H9 (cell line): Measurements from ENCODE around the gene RHOV. TPM values are rescaled to one million over a fixed set of nuclear protein-coding genes. Genes with fewer than 3 reads are reported as not detected.
A peak's percentile ranks its signal among the peaks of the same experiment; 100 is the strongest.

Experiments
- DNase-seq: peaks from one replicate; pipeline ENCODE4 v3.0.0-alpha.2; 2017
- H2AFZ ChIP-seq: one replicate; pipeline ENCODE4 v1.6.1; 2013; ENCODE audit warnings: mild to moderate bottlenecking, low read length, control low read depth, moderate library complexity
- H2AK5ac ChIP-seq: 2 replicates; pipeline ENCODE4 v1.6.1; 2013; ENCODE audit warnings: low read length, control low read depth, mixed read lengths; ENCODE audit not compliant: insufficient read length
- H2BK120ac ChIP-seq: one replicate; pipeline ENCODE4 v1.6.1; 2013; ENCODE audit warnings: low read depth, mild to moderate bottlenecking, low read length, control low read depth, inconsistent platforms; ENCODE audit not compliant: poor library complexity, severe bottlenecking
- H2BK12ac ChIP-seq: 2 replicates; pipeline ENCODE4 v1.6.1; 2013; ENCODE audit warnings: low read length, control low read depth, mixed read lengths, low read depth; ENCODE audit not compliant: insufficient read length
- H2BK15ac ChIP-seq: 2 replicates; pipeline ENCODE4 v1.6.1; 2013; ENCODE audit warnings: low read depth, low read length, control low read depth
- H2BK20ac ChIP-seq: one replicate; pipeline ENCODE4 v1.6.1; 2013; ENCODE audit warnings: low read depth, mild to moderate bottlenecking, low read length, control low read depth, inconsistent platforms; ENCODE audit not compliant: poor library complexity, severe bottlenecking
- H2BK5ac ChIP-seq: 2 replicates; pipeline ENCODE4 v1.6.1; 2013; ENCODE audit warnings: low read length, control low read depth, mixed read lengths; ENCODE audit not compliant: insufficient read length
- H3K14ac ChIP-seq: 2 replicates; pipeline ENCODE4 v1.6.1; 2013; ENCODE audit warnings: low read length, control low read depth; ENCODE audit not compliant: insufficient read depth
- H3K18ac ChIP-seq: 2 replicates; pipeline ENCODE4 v1.6.1; 2013; ENCODE audit warnings: low read depth, mild to moderate bottlenecking, mixed read lengths, low read length, control low read depth; ENCODE audit not compliant: insufficient read length
- H3K23ac ChIP-seq: 2 replicates; pipeline ENCODE4 v1.6.1; 2013; ENCODE audit warnings: low read length, control low read depth, mixed read lengths, low read depth; ENCODE audit not compliant: insufficient read length
- H3K23me2 ChIP-seq: 2 replicates; pipeline ENCODE4 v1.6.1; 2013; ENCODE audit warnings: low read depth, mild to moderate bottlenecking, mixed read lengths, low read length, control low read depth; ENCODE audit not compliant: insufficient read length, poor library complexity, severe bottlenecking
- H3K27ac ChIP-seq: 2 replicates; pipeline ENCODE4 v1.5.1; 2013; ENCODE audit warnings: low read length, control low read depth, mixed read lengths, low read depth; ENCODE audit not compliant: insufficient read length
- H3K27me3 ChIP-seq: 2 replicates; pipeline ENCODE4 v1.6.1; 2013; ENCODE audit warnings: low read length, control low read depth, inconsistent platforms; ENCODE audit not compliant: insufficient read depth
- H3K4ac ChIP-seq: 2 replicates; pipeline ENCODE4 v1.6.1; 2013; ENCODE audit warnings: low read depth, mild to moderate bottlenecking, control low read depth, inconsistent platforms, low read length, moderate library complexity
- H3K4me1 ChIP-seq: 2 replicates; pipeline ENCODE4 v1.6.1; 2013; ENCODE audit warnings: low read length, control low read depth, inconsistent platforms; ENCODE audit not compliant: insufficient read depth
- H3K4me2 ChIP-seq: 2 replicates; pipeline ENCODE4 v1.6.1; 2013; ENCODE audit warnings: low read length, control low read depth, mixed read lengths; ENCODE audit not compliant: insufficient read length, insufficient read depth
- H3K56ac ChIP-seq: 2 replicates; pipeline ENCODE4 v1.6.1; 2013; ENCODE audit warnings: low read depth, mild to moderate bottlenecking, mixed read lengths, low read length, control low read depth; ENCODE audit not compliant: insufficient read length
- H3K79me1 ChIP-seq: 2 replicates; pipeline ENCODE4 v1.6.1; 2013; ENCODE audit warnings: low read depth, mild to moderate bottlenecking, moderate library complexity, low read length, control low read depth, inconsistent platforms; ENCODE audit not compliant: insufficient read depth, poor library complexity, severe bottlenecking
- H3K79me2 ChIP-seq: 2 replicates; pipeline ENCODE4 v1.6.1; 2013; ENCODE audit warnings: low read length, control low read depth, inconsistent platforms; ENCODE audit not compliant: insufficient read depth
- H3K9ac ChIP-seq: 2 replicates; pipeline ENCODE4 v1.6.1; 2013; ENCODE audit warnings: low read length, control low read depth, mixed read lengths; ENCODE audit not compliant: insufficient read length; ENCODE audit errors: extremely low read depth
- H3K9me3 ChIP-seq: one replicate; pipeline ENCODE4 v1.6.1; 2013; ENCODE audit warnings: low read depth, low read length, inconsistent platforms; ENCODE audit not compliant: control insufficient read depth
- H3T11ph ChIP-seq: one replicate; pipeline ENCODE4 v1.6.1; 2013; ENCODE audit warnings: mild to moderate bottlenecking, low read length, control low read depth, inconsistent platforms
- H4K20me1 ChIP-seq: one replicate; pipeline ENCODE4 v1.6.1; 2013; ENCODE audit not compliant: control insufficient read depth, insufficient read length, insufficient read depth
- H4K5ac ChIP-seq: 2 replicates; pipeline ENCODE4 v1.6.1; 2013; ENCODE audit warnings: low read depth, mild to moderate bottlenecking, mixed read lengths, low read length, control low read depth; ENCODE audit not compliant: insufficient read length
- H4K8ac ChIP-seq: replicated peaks from 2 replicates; pipeline ENCODE4 v1.6.1; 2013; ENCODE audit warnings: low read length, control low read depth, mixed read lengths, low read depth; ENCODE audit not compliant: insufficient read length
- H4K91ac ChIP-seq: 2 replicates; pipeline ENCODE4 v1.6.1; 2013; ENCODE audit warnings: low read depth, mild to moderate bottlenecking, moderate library complexity, mixed read lengths, low read length, control low read depth; ENCODE audit not compliant: insufficient read length
- H3K27ac Mint-ChIP-seq, 3 experiments: 2 replicates in 2 of 3; 3 replicates in 1 of 3; pipeline ENCODE4 v1.8.0; 2020 to 2021; ENCODE audit warnings: mixed read lengths in 3 of 3, mild to moderate bottlenecking in 1 of 3, moderate library complexity in 1 of 3
- H3K27me3 Mint-ChIP-seq: 2 replicates; pipeline ENCODE4 v1.8.0; 2021; ENCODE audit warnings: low read depth, mild to moderate bottlenecking, moderate library complexity, mixed read lengths
- H3K36me3 Mint-ChIP-seq, 3 experiments: 2 replicates in 2 of 3; 3 replicates in 1 of 3; pipeline ENCODE4 v1.8.0; 2020 to 2021; ENCODE audit warnings: low read depth in 3 of 3, mixed read lengths in 3 of 3; ENCODE audit not compliant: insufficient read depth in 1 of 3
- H3K4me1 Mint-ChIP-seq, 2 experiments: 2 replicates each; pipeline ENCODE4 v1.8.0; 2020; ENCODE audit warnings: mixed read lengths in 2 of 2
- H3K4me3 Mint-ChIP-seq, 2 experiments: 2 replicates in 1 of 2; 3 replicates in 1 of 2; pipeline ENCODE4 v1.8.0; 2020 to 2021; ENCODE audit warnings: mild to moderate bottlenecking in 2 of 2, mixed read lengths in 2 of 2, moderate library complexity in 1 of 2
- H3K9me3 Mint-ChIP-seq, 2 experiments: 2 replicates in 1 of 2; 3 replicates in 1 of 2; pipeline ENCODE4 v1.8.0; 2020; ENCODE audit warnings: mild to moderate bottlenecking in 2 of 2, mixed read lengths in 2 of 2, moderate library complexity in 1 of 2
- CTCF ChIP-seq: fragments of 200-600 bp; sonication (generic); conservative IDR thresholded peaks from 3 replicates; pipeline ENCODE4 v1.8.0; 2021; ENCODE audit warnings: antibody characterized with exemption, mild to moderate bottlenecking
- WGBS: extraction: QIAGEN DNeasy Blood & Tissue Kit; methylation state at CpG from one replicate; pipeline ENCODE4 v1.1.7; 2013; ENCODE audit warnings: missing lambda C conversion rate, low lambda C conversion rate, mixed read lengths; ENCODE audit not compliant: insufficient read length; ENCODE audit errors: extremely low coverage; 5-methylcytosine and 5-hydroxymethylcytosine counted together
- total RNA-seq: library from RNA; stranded (reverse); gene quantifications from 2 replicates; pipeline ENCODE4 v1.2.1, GENCODE V29; 2021

RHOV gene
- total RNA-seq, 1 experiment from 2014 or later, result 3.9 TPM

- no peak overlapping the region for H4K91ac ChIP-seq
- no peak overlapping the region for H2BK12ac ChIP-seq
- no peak overlapping the region for H4K8ac ChIP-seq
- H2BK20ac ChIP-seq, result no peak overlapping the region
- H3K23ac ChIP-seq, result no peak overlapping the region
- H4K20me1 ChIP-seq, result no peaks in the 10 kb centered on the region
- WGBS, result no CpG with 5 or more reads among the region's 5 CpGs
- H3K4me1 ChIP-seq, result no peaks in the 10 kb centered on the region; the same call in 1 of the 2 replicates
- H3K27ac Mint-ChIP-seq, result peak overlapping the region in 1 of 3 experiments; percentile 8; a peak in 1 of 7 replicates
- no peak overlapping the region for H2AFZ ChIP-seq
- H3K9me3 Mint-ChIP-seq, result no peaks in the 10 kb centered on the region; a peak in 1 of 5 replicates
- H3K56ac ChIP-seq, result no peak overlapping the region
- no peak overlapping the region for H2BK15ac ChIP-seq
- no peaks in the 10 kb centered on the region for H3K9me3 ChIP-seq
- peaks cover 3 to 8% (median 4%) of the 10 kb centered on the region in 3 experiments; a peak in 5 of 7 replicates for H3K36me3 Mint-ChIP-seq
- no peak overlapping the region for H3K18ac ChIP-seq
- no peak overlapping the region for H3K4ac ChIP-seq
- H3K27me3 Mint-ChIP-seq, result peaks cover 23% of the 10 kb centered on the region
- no peak overlapping the region for H3T11ph ChIP-seq
- H3K79me1 ChIP-seq, result peaks cover 2% of the 10 kb centered on the region
- H3K4me3 Mint-ChIP-seq, result no peak overlapping the region; a peak in 1 of 5 replicates
- no peak overlapping the region for H2BK5ac ChIP-seq
- no peak overlapping the region for H2AK5ac ChIP-seq
- no peak for TF ChIP-seq CTCF
- no peak overlapping the region for H3K14ac ChIP-seq
- H3K27me3 ChIP-seq, result no peaks in the 10 kb centered on the region
- H3K9ac ChIP-seq, result no peak overlapping the region
- peaks cover 10 to 17% of the 10 kb centered on the region in 2 experiments for H3K4me1 Mint-ChIP-seq
- no peak for DNase-seq
- no peak overlapping the region for H3K27ac ChIP-seq
- no peak overlapping the region for H4K5ac ChIP-seq
- peaks cover 11% of the 10 kb centered on the region for H3K23me2 ChIP-seq
- no peak overlapping the region for H3K4me2 ChIP-seq
- H3K79me2 ChIP-seq, result peaks cover 7% of the 10 kb centered on the region
- H2BK120ac ChIP-seq, result no peak overlapping the region
These were observed 17.1 kb upstream of the RHOV start for GRCh38 chr15:40891138-40891537.
